GM18519 (cell line): ENCODE results near the gene DNAH1.
"Not testable (repeated sequence)": the region's sequence is repeated elsewhere in the genome, so short reads cannot be mapped to it uniquely, and the experiment has no call there.

Experiments used
- ATAC-seq: cut with Tn5 transposase; IDR thresholded peaks from one replicate; pipeline ENCODE4 v1.9.1; 2021; ENCODE audit warnings: mild to moderate bottlenecking, moderate library complexity; ENCODE audit not compliant: unreplicated experiment, low FRiP score

The DNAH1 gene

GRCh38 chr3:52315977-52316764 lies at the start of gene DNAH1:
Gene DNAH1 (plus strand): TSS chr3:52316319. CDS start chr3:52322443, 6,124 bp downstream.
- no peak for ATAC-seq

DNA sequence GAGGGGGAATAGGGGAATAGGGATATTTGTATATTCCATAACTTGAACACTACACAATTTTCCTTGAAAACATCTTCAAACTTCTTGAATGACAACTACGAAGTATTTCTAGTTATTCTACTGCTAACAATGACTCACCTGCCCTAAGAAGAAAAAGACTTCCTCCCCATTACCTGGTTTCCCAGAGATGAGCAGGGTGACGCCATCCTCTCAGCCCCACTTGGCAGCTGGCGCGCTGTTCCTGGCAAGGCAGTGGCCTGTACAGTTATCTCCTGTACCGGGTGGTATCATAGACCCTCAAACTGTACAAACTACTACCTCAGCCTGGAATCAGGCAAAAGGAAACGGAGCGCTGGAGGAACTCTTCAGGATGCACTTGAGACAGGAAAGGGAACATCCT lies 48.1 kb upstream of the DNAH1 start:
- ATAC-seq, result no peak

GRCh38 chr3:52269776-52270175 lies 46.3 kb upstream of the DNAH1 start:
- no peak for ATAC-seq

GRCh38 chr3:52270252-52270754 lies 45.8 kb upstream of the DNAH1 start:
- no peak for ATAC-seq

DNA sequence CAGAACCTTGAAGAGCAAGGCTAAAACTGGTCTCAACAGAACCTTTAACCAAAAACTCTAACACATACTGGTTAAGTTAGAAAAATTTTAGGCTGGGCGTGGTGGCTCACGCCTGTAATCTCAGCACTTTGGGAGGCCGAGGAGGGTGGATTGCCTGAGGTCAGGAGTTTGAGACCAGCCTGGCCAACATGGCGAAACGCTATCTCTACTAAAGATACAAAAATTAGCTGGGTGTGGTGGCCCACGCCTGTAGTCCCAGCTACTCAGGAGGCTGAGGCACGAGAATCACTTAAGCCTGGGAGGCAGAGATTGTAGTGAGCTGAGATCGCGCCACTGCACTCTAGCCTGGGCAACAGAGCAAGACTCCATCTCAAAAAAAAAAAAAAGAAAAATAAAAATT lies 43.9 kb upstream of the DNAH1 start:
- ATAC-seq, result not testable (repeated sequence)

DNA sequence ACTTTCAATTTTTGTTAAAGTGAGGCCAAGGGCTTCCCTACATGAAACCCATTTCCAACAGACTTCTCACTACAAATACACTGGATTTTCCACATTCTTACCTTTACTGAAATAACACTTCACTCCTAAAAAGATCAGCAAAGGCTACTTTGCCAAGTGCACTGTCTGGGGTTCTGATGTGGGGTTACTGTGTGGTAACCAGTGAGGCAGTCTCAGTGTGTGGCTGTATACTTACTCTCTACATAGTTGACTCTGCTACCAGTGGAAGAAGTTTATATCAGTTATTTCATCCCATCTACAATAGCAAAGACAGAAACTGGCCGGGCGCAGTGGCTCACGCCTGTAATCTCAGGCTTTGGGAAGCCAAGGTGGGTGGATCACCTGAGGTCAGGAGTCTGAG lies 43.3 kb upstream of the DNAH1 start:
- ATAC-seq, result no peak

GRCh38 chr3:52274781-52275180 lies 41.3 kb upstream of the DNAH1 start:
- not testable (repeated sequence) for ATAC-seq

GRCh38 chr3:52277071-52277964 lies 38.8 kb upstream of the DNAH1 start:
- no peak for ATAC-seq

DNA sequence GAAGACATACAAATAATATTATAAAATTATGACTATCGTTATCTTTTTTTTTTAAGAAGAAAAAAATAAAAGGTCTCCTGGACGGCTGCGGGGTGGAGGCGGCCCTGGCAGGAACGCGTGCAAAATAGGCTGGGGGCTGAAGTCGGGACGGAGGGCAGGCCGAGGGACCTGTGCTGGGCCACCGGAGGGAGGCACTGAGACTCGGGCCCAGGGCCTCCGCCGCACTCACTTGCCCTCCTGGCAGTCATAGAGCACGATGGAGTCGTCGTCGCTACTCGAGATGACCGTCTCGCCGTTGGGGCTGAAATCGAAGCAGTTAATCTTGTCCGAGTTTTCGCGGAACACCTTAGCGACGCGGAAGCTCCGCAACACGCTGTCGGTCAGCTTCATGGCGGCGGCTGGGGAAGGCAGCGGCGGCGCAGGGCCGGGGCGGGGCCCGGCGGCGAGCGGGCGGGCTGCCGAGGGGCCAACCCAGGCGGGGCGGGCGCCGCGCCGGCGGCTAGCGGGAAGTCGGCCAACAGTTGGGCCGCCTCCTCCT lies 38.1 kb upstream of the DNAH1 start:
- peak; percentile 44 for ATAC-seq

GRCh38 chr3:52278510-52279069 lies 37.5 kb upstream of the DNAH1 start, which contains the start of gene WDR82:
Gene WDR82 (minus strand): TSS chr3:52278649. CDS start chr3:52278361, 288 bp downstream.
- peak; percentile 54 for ATAC-seq

GRCh38 chr3:52279596-52279995 lies 36.5 kb upstream of the DNAH1 start:
- no peak for ATAC-seq

- ATAC-seq, result no peak
Measured at GRCh38 chr3:52280050-52280461, 36.1 kb upstream of the DNAH1 start.

- no peak for ATAC-seq
Measured at GRCh38 chr3:52281981-52282801, 33.9 kb upstream of the DNAH1 start.

DNA sequence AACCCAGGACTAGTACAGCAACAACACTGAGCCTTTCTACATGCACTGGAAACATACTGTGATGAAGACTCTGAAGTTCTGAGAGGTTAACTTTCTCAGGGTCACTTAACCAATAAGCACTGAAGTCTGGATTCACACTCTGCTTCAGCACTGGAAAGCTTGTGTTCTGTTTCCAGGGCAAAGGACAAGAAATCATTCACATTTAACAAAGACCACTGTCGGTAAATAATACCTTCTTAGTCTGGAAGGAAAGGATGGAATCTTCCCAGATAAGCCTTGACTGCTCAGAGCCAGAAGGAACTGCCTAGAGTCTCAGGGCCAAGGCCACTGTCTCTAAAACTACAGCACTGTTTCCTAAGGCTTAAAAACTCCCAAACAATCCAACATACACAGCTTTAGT lies 32.8 kb upstream of the DNAH1 start:
- ATAC-seq, result no peak

- not testable (repeated sequence) for ATAC-seq
Measured at GRCh38 chr3:52284051-52284450, 32.1 kb upstream of the DNAH1 start.

- no peak for ATAC-seq
Measured at GRCh38 chr3:52286777-52287110, 29.4 kb upstream of the DNAH1 start.

DNA sequence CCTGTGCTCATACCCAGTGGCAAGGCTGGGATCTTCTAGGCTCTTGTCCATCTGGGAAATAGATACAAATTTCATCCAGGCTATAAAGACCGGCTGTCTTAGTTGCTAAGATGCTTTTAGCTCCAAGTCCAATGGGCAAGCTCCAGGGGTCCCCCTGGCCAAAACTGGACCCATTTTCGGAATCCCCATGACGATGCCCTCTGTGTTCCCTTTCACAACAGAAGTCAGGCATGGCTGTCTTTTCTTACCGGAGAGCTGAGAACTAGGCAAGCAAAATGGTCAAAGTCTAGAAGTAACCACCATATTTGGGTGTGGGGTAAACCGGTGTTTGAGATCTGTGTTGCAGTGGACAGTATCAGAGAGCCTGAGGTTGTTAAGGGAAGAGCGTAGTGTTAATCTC lies 27.4 kb upstream of the DNAH1 start:
- no peak for ATAC-seq

DNA sequence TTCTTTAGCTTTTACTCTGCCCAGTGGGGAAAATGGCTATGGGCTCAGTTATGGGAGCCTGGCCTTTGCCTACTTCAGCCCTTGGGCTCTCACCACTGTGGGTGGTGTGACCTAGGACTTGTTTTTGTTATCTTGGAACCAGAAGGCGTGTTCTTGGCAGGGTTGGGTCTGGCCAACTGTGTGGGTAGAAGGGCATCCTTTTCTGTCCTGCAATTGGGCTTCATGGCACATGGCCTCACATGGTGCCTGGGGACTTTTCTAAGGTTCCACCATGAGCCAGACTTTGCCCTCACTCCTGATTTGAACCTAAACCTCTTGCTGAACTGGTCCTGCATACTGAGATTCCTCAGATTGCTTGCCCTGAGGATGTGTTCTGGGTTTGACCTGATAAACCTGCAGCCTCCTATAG lies 26.8 kb upstream of the DNAH1 start:
- ATAC-seq, result no peak

DNA sequence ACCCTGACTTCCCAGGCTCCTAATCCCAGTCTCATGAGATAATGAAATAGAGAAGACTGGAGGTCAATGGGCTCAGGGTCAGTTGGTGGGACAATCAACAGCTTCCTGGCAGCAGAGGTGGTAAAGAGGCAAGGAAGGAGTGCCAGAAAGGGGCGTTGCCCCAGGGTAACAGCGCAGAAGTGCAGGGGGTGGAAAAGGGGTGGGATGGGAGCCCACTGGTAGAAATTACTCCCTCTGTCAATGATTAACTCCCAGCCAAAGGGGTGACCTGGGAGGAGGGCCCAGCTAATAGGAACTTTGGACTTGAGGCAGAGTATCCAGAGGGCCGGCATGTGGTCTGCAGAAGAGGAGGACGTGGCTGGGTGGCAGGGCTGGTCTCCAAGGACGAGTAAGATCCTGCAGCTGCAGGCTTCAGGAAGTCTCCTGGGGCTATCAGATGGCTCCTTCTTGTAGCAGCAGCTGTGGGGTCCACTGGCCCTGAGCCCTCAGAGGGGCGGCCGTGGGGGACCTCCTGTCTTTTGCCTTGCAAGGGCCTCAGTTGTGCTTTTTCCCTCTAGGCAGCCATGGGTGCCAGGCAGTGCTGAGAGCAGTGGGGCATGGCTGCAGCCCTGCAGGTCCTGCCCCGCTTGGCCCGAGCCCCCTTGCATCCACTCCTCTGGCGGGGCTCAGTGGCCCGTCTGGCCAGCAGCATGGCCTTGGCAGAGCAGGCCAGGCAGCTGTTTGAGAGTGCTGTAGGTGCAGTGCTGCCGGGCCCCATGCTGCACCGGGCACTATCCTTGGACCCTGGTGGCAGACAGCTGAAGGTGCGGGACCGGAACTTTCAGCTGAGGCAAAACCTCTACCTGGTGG lies 26.1 kb upstream of the DNAH1 start:
- ATAC-seq, result no peak
